Large intestine (tissue), 3 donors: Measurements from ENCODE around the gene CHMP5. TPM values are rescaled to one million over a fixed set of nuclear protein-coding genes. Genes with fewer than 3 reads are reported as not detected.

ENCODE experiments used
- DNase-seq, 2 donors: peaks; one replicate each; pipeline versions ENCODE4 v3.0.0 to v3.0.0-alpha.2; 2013
- H3K27ac ChIP-seq: one replicate; pipeline ENCODE4 v1.5.1; 2013; ENCODE audit warnings: low read length
- H3K27me3 ChIP-seq: 2 replicates; pipeline ENCODE4 v1.6.1; 2013; ENCODE audit warnings: low read length; ENCODE audit not compliant: control insufficient read depth, insufficient read depth
- H3K36me3 ChIP-seq: 2 replicates; pipeline ENCODE4 v1.6.1; 2013; ENCODE audit warnings: low read length; ENCODE audit not compliant: control insufficient read depth, insufficient read depth
- H3K4me1 ChIP-seq: one replicate; pipeline ENCODE4 v1.6.1; 2013; ENCODE audit warnings: low read length; ENCODE audit not compliant: control insufficient read depth, insufficient read depth
- H3K4me3 ChIP-seq: one replicate; pipeline ENCODE4 v1.5.1; 2013; ENCODE audit warnings: low read length
- H3K9me3 ChIP-seq: one replicate; pipeline ENCODE4 v1.6.1; 2013; ENCODE audit warnings: mild to moderate bottlenecking, low read depth, low read length, moderate library complexity; ENCODE audit not compliant: control insufficient read depth
- WGBS: methylation state at CpG from one replicate; pipeline ENCODE4 v1.1.5; 2013; ENCODE audit warnings: low lambda C conversion rate; ENCODE audit not compliant: insufficient coverage; 5-methylcytosine and 5-hydroxymethylcytosine counted together
- polyA plus RNA-seq: library from polyadenylated mRNA; unstranded; fragments of 120-200 nt; gene quantifications from one replicate; pipeline ENCODE4 v1.2.1, GENCODE V29; 2013

The CHMP5 gene
- polyA plus RNA-seq, 1 donor, result 82.0 TPM

DNA sequence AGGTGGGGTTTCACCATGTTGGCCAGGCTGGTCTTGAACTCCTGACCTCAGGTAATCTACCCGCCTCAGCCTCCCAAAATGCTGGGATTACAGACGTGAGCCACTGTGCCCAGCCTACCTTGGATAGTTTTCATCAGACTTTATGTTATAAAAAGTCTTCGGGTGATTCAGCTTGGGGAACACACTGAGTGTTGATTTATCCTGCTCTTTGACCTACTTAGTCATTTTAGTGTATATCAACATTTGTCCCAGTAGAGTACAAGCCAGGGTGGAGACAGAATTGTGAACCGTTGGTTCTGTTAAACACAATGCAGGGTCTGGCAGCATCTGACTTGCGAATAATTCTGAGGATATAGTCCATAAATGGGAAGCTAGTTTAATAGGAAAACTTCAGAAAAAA, 65.1 kb downstream of the CHMP5 start:
- Histone ChIP-seq H3K27me3 (no peaks in the 10 kb centered on the region), H3K9me3 (no peaks in the 10 kb centered on the region), H3K36me3 (peaks cover 46% of the 10 kb centered on the region), H3K4me1 (peaks cover 14% of the 10 kb centered on the region), H3K27ac (peak overlapping the region; percentile 32), H3K4me3 (no peak overlapping the region)
- peak in 1 of 2 donors; percentile 42 for DNase-seq
- WGBS, result 100% methylated on average over 1 of the region's 5 CpGs

DNA sequence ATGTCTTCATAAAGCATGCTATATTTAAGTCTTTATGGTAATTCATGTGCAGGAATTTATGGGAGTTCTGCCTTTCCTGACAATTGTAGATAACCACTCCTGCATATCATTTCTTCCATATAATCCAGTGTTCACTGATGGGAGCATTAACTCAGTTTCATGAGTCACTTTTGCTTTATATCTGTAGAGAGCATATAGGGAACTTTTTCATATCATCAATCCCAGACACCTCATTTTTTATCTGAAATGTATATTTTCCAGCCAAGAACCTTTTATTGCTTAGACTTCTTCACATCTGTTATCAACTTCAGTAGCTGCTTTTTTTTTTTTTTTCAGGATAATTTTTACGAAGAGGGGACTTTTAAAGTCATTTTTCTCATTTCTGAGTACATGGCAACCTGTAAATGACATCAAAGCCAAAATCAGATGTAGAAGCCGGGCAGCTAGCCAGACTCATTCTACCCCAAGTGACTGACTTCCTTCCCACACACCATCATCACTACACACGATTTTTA, 66.6 kb downstream of the CHMP5 start:
- Histone ChIP-seq H3K9me3 (no peaks in the 10 kb centered on the region), H3K4me3 (no peak overlapping the region), H3K27ac (no peak overlapping the region), H3K4me1 (peaks cover 14% of the 10 kb centered on the region), H3K36me3 (peaks cover 46% of the 10 kb centered on the region), H3K27me3 (no peaks in the 10 kb centered on the region)
- no peak for DNase-seq
- WGBS, result no CpG with 5 or more reads among the region's 3 CpGs

Other genes starting within 250 kb of the CHMP5 start
- gene DNAJA1, start 239.8 kb upstream of the CHMP5 start, polyA plus RNA-seq, result 145 TPM
- gene SMU1, start 188.4 kb upstream of the CHMP5 start, polyA plus RNA-seq, result 20.6 TPM
- gene B4GALT1, start 97.7 kb upstream of the CHMP5 start, polyA plus RNA-seq, result 120 TPM
- 82.4 TPM for gene SPINK4, start 24.9 kb upstream of the CHMP5 start, polyA plus RNA-seq
- 72.9 TPM for gene BAG1, start 341 bp upstream of the CHMP5 start, polyA plus RNA-seq
- gene NFX1, start 25.5 kb downstream of the CHMP5 start, polyA plus RNA-seq, result 33.4 TPM
- gene AQP7, start 137.5 kb downstream of the CHMP5 start, polyA plus RNA-seq, result 40.9 TPM
- gene AQP3, start 182.5 kb downstream of the CHMP5 start, polyA plus RNA-seq, result 103 TPM
- 22.2 TPM for gene NOL6, start 208.9 kb downstream of the CHMP5 start, polyA plus RNA-seq